OCI-LY3 (cell line): Measurements from ENCODE around the gene WDR5.

Experiments
- H2AFZ ChIP-seq: fragments of 200-600, 300-600 bp; shearing (Covaris generic); 2 replicates; pipeline ENCODE4 v1.6.0; 2014; ENCODE audit warnings: antibody characterized with exemption, low read depth, low read length
- H3K27ac ChIP-seq: fragments of 200-600, 300-600 bp; sonication (generic); 2 replicates; pipeline ENCODE4 v1.5.1; 2014; ENCODE audit warnings: mild to moderate bottlenecking, low read length, moderate library complexity, mixed read lengths
- H3K27me3 ChIP-seq: fragments of 200-600, 300-600 bp; sonication (generic); 2 replicates; pipeline ENCODE4 v1.6.1; 2014; ENCODE audit warnings: low read depth, low read length, mixed read lengths
- H3K36me3 ChIP-seq: fragments of 200-600, 300-600 bp; sonication (generic); replicated peaks from 2 replicates; pipeline ENCODE3; 2014; ENCODE audit warnings: low read depth, low read length, mixed read lengths
- H3K4me1 ChIP-seq: fragments of 300-600, 200-600 bp; sonication (generic); 2 replicates; pipeline ENCODE4 v1.6.1; 2014; ENCODE audit warnings: low read length, mixed read lengths
- H3K4me2 ChIP-seq: fragments of 200-600, 300-600 bp; sonication (generic); 2 replicates; pipeline ENCODE4 v1.6.1; 2014; ENCODE audit warnings: low read length, mixed read lengths
- H3K4me3 ChIP-seq: fragments of 300-600, 200-600 bp; sonication (generic); 2 replicates; pipeline ENCODE4 v1.5.1; 2014; ENCODE audit warnings: antibody characterized with exemption, mild to moderate bottlenecking, low read length, moderate library complexity
- H3K79me2 ChIP-seq: fragments of 300-600, 200-600 bp; shearing (Covaris generic); 2 replicates; pipeline ENCODE4 v1.6.1; 2014; ENCODE audit warnings: mild to moderate bottlenecking, low read length, mixed read lengths
- H3K9ac ChIP-seq: fragments of 300-600, 200-600 bp; shearing (Covaris generic); 2 replicates; pipeline ENCODE4 v1.6.0; 2014; ENCODE audit warnings: mild to moderate bottlenecking, low read length, moderate library complexity
- H3K9me3 ChIP-seq: fragments of 200-600, 300-600 bp; shearing (Covaris generic); 2 replicates; pipeline ENCODE4 v1.6.1; 2014; ENCODE audit warnings: low read length, mixed read lengths; ENCODE audit not compliant: insufficient read depth
- H4K20me1 ChIP-seq: fragments of 200-600, 300-600 bp; sonication (generic); 2 replicates; pipeline ENCODE4 v1.6.1; 2016; ENCODE audit warnings: low read length, mixed read lengths; ENCODE audit not compliant: insufficient read depth
- CTCF ChIP-seq: fragments of 200-600, 300-600 bp; sonication (generic); IDR thresholded peaks from 2 replicates; pipeline ENCODE4 v1.5.1; 2014; ENCODE audit warnings: antibody characterized with exemption, low read length, low read depth
- EZH2phosphoT487 ChIP-seq: fragments of 200-600 bp; shearing (Covaris generic); IDR thresholded peaks from 2 replicates; pipeline ENCODE4 v1.6.1; 2018; ENCODE audit warnings: antibody characterized with exemption, mixed run types, low read depth

Gene WDR5

DNA sequence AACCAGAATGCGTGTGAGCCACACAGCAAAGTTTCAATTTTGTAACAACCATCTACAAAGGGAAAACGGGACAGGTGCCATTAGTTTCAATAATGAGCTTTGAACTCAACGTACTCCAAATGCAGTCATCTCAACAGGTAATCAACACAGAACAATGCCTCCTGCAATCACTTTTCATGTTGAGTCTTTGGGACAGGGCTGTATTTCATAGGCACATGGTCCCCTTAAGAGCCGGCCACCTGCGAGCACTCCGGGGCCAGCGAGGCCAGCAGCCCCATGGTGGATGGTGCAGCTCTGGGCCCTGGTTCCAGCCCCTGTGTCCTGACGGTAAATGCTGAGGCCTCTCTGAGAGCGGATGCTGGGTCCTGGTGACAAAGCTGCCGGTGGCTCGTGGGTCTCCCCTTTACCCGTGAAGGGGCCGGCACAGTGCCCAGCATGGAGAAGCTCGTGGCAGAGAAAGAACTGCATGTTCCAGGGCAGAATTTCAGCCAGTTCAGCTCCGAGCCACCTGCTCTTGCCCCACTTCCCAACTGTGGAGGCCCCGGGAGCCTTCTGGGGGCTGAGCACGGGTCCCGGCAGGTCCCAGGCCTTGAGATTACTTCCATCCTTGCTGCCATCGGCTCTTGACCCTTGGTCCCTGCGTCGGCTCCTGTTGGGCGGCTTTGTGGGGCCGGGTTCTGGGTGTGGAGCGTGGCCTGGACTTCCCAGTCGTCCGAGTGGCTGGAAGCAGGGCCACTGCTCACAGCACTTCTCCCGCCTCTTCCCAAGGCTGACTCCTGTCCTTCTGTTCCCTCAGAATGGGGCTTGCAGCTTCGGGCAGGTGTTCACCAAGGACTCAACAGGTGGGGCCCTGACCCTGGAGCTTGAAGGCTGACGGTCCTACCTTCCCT, 54.6 kb downstream of the WDR5 start:
- Histone ChIP-seq H3K4me2 (no peak overlapping the region), H2AFZ (no peak overlapping the region), H3K9ac (no peak overlapping the region), H4K20me1 (no peaks in the 10 kb centered on the region), H3K36me3 (no peaks in the 10 kb centered on the region), H3K4me1 (peaks cover 27% of the 10 kb centered on the region), H3K27ac (no peak overlapping the region), H3K4me3 (no peak overlapping the region), H3K79me2 (no peaks in the 10 kb centered on the region), H3K27me3 (no peaks in the 10 kb centered on the region; the same call in 1 of the 2 replicates), H3K9me3 (no peaks in the 10 kb centered on the region)
- TF ChIP-seq EZH2phosphoT487 (no peak), CTCF (no peak)

DNA sequence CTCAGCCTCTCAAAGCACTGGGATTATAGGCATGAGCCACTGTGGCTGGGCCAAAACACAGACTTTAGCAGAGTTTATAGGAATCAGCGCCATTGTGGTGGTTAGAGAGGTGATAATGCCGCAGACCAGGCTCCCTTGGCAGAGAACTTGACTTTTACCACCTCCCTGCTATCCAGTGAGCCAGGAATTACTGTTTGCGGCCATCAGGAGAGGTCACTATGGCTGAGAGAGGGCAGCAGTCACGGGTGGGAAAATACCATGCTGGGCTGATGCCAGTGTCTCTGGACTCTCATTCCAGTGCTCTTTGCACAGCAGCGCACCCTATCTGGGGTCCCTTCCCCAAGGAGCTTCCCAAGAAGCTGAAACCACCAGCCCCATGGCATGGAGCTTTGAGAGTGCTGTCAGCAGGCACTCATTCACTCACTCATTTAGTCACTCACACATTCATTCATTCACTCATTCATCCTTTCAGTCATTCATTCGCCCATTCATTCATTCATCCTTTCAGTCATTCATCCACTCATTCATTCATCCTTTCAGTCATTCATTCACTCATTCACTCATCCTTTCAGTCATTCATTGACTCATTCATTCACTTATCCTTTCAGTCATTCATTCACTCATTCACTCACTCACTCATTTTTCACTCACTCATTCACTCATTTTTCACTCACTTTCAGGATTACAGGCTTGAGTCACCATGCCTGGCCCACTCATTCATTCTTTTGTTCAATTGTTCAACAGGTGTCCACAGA, 55.8 kb downstream of the WDR5 start:
- no peaks in the 10 kb centered on the region for H3K36me3 ChIP-seq
- H3K4me1 ChIP-seq = peaks cover 19% of the 10 kb centered on the region
- no peak overlapping the region for H2AFZ ChIP-seq
- no peaks in the 10 kb centered on the region; the same call in 1 of the 2 replicates for H3K27me3 ChIP-seq
- H3K4me3 ChIP-seq = no peak overlapping the region
- TF ChIP-seq CTCF (no peak), EZH2phosphoT487 (no peak)
- H3K9ac ChIP-seq = no peak overlapping the region
- H3K79me2 ChIP-seq = no peaks in the 10 kb centered on the region
- no peak overlapping the region for H3K4me2 ChIP-seq
- H4K20me1 ChIP-seq = no peaks in the 10 kb centered on the region
- no peaks in the 10 kb centered on the region for H3K9me3 ChIP-seq
- H3K27ac ChIP-seq = no peak overlapping the region

DNA sequence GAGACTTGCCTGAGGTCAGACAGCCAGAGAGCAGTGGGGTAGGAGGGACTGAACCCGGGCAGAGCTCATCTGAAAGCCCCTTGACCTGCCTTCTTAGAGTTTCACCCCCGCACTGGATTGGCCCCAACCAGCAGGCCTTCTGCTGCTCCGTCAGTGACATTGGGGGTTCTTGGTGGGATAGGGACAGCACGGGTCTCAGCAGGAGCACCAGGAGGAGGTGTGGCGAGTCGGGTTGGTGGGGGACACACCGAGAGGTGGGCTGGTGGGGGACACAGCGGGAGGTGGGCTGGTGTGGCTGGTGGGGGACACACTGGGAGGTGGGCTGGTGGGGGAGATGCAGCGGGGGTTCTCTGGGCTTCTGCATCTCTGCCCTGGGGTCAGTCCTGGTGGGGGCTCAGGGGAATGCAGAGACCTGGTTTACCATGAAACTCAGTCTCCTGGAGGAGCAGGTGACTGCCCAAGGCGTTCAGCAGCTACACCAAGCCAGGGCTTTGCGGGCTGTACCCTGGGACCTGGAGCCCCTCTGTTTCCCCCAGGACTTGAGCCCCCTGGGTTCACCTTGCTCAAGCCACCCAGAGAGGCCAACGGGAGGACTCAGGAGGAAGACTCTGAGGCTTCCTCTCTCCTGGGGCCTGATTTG, 56.5 kb downstream of the WDR5 start:
- Histone ChIP-seq H3K4me2 (no peak overlapping the region), H4K20me1 (no peaks in the 10 kb centered on the region), H3K79me2 (no peaks in the 10 kb centered on the region), H3K9me3 (no peaks in the 10 kb centered on the region), H3K27ac (no peak overlapping the region), H3K4me1 (peaks cover 11% of the 10 kb centered on the region), H3K27me3 (no peaks in the 10 kb centered on the region; the same call in 1 of the 2 replicates), H3K9ac (no peak overlapping the region), H2AFZ (no peak overlapping the region), H3K36me3 (no peaks in the 10 kb centered on the region), H3K4me3 (no peak overlapping the region)
- TF ChIP-seq EZH2phosphoT487 = no peak
- no peak for TF ChIP-seq CTCF
